Tibial nerve (tissue), 4 donors: Measurements from ENCODE around the gene PAGR1.
"Not testable (repeated sequence)": the region's sequence is repeated elsewhere in the genome, so short reads cannot be mapped to it uniquely, and the experiment has no call there.

Source experiments
- CTCF ChIP-seq, 5 experiments: fragments of 200-600 bp in 3 of 5; fragments of 450-650 bp in 2 of 5; sonication (generic) in 3 of 5; IDR thresholded peaks; one replicate each; pipeline ENCODE4 v1.5.1; 2016 to 2019; ENCODE audit warnings: antibody characterized with exemption in 5 of 5, mild to moderate bottlenecking in 3 of 5, moderate library complexity in 2 of 5
- EP300 ChIP-seq, 2 donors: sonication (generic); formaldehyde crosslinking; IDR thresholded peaks; one replicate each; pipeline ENCODE4 v1.6.1; 2017; ENCODE audit warnings: antibody characterized with exemption in 2 of 2, mild to moderate bottlenecking in 1 of 2
- POLR2A ChIP-seq, 2 donors: fragments of 450-650 bp; IDR thresholded peaks; one replicate each; pipeline ENCODE4 v1.6.1; 2017; ENCODE audit warnings: antibody characterized with exemption in 2 of 2, mild to moderate bottlenecking in 2 of 2, moderate library complexity in 2 of 2

- TF ChIP-seq CTCF, EP300, POLR2A (IDR thresholded peaks at IDR 0.05): not testable (repeated sequence)
These were observed 53.1 kb downstream of the PAGR1 start for GRCh38 chr16:29869067-29869466.
